Measurements from ENCODE around the gene ZNF213. TPM values are rescaled to one million over a fixed set of nuclear protein-coding genes. Genes with fewer than 3 reads are reported as not detected.
"Not testable (repeated sequence)": the region's sequence is repeated elsewhere in the genome, so short reads cannot be mapped to it uniquely, and the experiment has no call there.

Gene ZNF213
- total and polyA plus RNA-seq, 2 experiments from 2014 or later: 7.5 to 10.1 TPM

DNA sequence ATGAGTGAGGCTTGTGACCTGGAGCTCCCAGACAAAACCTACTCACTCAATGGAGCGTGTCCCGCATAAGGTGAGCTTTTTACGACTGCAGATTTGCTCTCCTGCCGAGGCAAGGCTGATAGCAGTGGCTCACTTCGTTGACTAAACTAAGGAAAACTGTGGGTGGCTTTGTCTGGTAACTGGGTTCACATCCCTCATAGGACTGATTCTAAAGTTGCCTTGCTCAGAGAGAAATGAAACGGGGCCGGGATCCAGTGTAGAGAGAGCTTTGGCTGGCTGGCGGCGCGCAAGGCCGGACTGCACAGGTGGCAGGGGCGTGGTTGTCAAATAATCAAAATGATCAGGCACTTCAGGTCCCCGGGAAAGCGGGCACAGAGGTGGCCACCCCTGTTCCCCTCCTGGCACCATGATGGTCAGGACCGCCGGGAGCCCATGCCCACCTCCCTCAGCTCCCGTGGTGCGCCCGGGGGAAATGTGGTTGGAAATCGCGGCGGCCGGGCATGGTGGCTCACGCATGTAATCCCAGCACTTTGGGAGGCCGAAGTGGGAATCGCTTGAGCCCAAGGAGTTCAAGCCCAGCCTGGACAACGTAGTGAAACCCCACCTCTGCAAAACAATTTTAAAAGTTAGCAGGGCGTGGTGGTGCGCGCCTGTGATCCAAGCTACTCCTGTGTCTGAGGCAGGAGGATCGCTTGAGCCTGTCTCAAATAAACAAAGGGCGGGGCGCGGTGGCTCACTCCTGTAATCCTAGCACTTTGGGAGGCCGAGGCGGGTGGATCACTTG, 26.6 kb downstream of the ZNF213 start:
- no peaks in the 10 kb centered on the region for H3K4me1 ChIP-seq (ENCODE audit: low read depth)
- no peak overlapping the region for H3K4me3 ChIP-seq
- H3K36me3 ChIP-seq: no peaks in the 10 kb centered on the region
- no peaks in the 10 kb centered on the region for H3K9me3 ChIP-seq (ENCODE audit: low read depth)
- H3K27ac ChIP-seq: no peak overlapping the region
- H3K27me3 ChIP-seq: peaks cover 27% of the 10 kb centered on the region
- no peak for TF ChIP-seq CTCF (IDR thresholded peaks at IDR 0.05; ENCODE audit: low read depth, low read length)
- no peak for DNase-seq (ENCODE audit: low read depth in 1 of 2, low spot score in 1 of 2)

- no peak for DNase-seq (ENCODE audit: low read depth in 1 of 2, low spot score in 1 of 2)
- peaks cover 30% of the 10 kb centered on the region for H3K27me3 ChIP-seq
These were observed 29.5 kb downstream of the ZNF213 start for GRCh38 chr16:3164121-3164991.

DNA sequence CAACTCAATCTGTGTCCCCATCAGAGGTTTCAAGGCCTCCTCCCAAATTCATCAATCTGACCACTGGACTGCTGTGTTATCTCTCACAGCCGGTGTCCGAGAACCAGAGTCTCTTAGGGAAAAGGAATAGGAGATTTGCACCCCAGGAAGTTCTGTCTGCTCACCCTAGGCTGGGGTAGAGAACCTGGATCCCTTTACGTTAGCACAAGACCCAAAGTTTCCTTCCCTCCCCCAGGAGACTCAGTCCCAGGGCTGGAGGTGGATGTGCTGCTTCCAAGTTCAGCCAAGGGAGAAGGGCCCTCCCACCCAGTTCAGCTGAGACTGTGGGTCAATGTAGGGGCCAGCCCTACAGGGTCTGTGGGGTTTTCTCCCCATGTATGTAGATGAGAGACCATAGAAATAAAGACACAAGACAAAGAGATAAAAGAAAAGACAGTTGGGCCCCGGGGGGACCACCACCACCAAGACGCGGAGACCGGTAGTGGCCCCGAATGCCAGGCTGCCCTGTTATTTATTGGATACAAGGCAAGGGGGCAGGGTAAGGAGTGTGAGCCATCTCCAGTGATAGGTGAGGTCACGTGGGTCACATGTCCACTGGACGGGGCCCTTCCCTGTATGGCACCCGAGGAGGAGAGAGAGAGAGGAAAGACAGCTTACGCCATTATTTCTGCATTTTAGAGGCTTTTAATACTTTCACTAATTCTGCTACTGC, 30.4 kb downstream of the ZNF213 start:
- no peak for DNase-seq (ENCODE audit: low read depth in 1 of 2, low spot score in 1 of 2)
- H3K4me1 ChIP-seq (ENCODE audit: low read depth): no peaks in the 10 kb centered on the region
- TF ChIP-seq CTCF (IDR thresholded peaks at IDR 0.05; ENCODE audit: low read depth, low read length): no peak
- no peaks in the 10 kb centered on the region for H3K9me3 ChIP-seq (ENCODE audit: low read depth)
- H3K27me3 ChIP-seq: peaks cover 36% of the 10 kb centered on the region
- H3K36me3 ChIP-seq: no peaks in the 10 kb centered on the region
- H3K27ac ChIP-seq: no peak overlapping the region
- H3K4me3 ChIP-seq: no peak overlapping the region

More at GRCh38 chr16:3164121-3164991, 29.5 kb downstream of the ZNF213 start:
- H3K36me3 ChIP-seq: no peaks in the 10 kb centered on the region
- no peak overlapping the region for H3K4me3 ChIP-seq
- no peak overlapping the region for H3K27ac ChIP-seq
- no peak for TF ChIP-seq CTCF (IDR thresholded peaks at IDR 0.05; ENCODE audit: low read depth, low read length)
- H3K4me1 ChIP-seq (ENCODE audit: low read depth): no peaks in the 10 kb centered on the region
- no peaks in the 10 kb centered on the region for H3K9me3 ChIP-seq (ENCODE audit: low read depth)

- no peak for TF ChIP-seq CTCF (IDR thresholded peaks at IDR 0.05; ENCODE audit: low read depth, low read length)
- Histone ChIP-seq H3K36me3 (no peaks in the 10 kb centered on the region), H3K9me3 (ENCODE audit: low read depth) (no peaks in the 10 kb centered on the region), H3K27me3 (peaks cover 48% of the 10 kb centered on the region), H3K4me3 (no peak overlapping the region), H3K4me1 (ENCODE audit: low read depth) (no peaks in the 10 kb centered on the region), H3K27ac (no peak overlapping the region)
- DNase-seq (ENCODE audit: low read depth in 1 of 2, low spot score in 1 of 2): no peak
These were observed 31.7 kb downstream of the ZNF213 start for GRCh38 chr16:3166505-3166886.

DNA sequence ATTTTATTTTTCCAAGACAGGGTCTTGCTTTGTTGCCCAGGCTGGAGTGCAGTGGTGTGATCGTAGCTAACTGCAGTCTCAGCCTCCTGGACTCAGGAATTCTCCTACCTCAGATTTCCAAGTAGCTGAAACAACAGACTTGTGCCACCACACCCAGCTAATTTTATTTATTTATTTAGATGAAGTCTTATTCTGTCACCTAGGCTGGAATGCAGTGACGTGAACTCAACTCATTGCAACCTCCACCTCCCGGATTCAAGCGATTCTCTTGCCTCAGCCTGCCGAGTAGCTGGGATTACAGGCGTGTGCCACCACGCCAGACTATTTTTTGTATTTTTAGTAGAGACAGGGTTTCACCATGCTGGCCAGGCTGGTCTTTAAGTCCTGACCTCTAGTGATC, 33.9 kb downstream of the ZNF213 start:
- not testable (repeated sequence) for H3K4me1 ChIP-seq (ENCODE audit: low read depth); H3K36me3 ChIP-seq; H3K4me3 ChIP-seq; DNase-seq (ENCODE audit: low read depth in 1 of 2, low spot score in 1 of 2); H3K27ac ChIP-seq; H3K9me3 ChIP-seq (ENCODE audit: low read depth)
- H3K27me3 ChIP-seq: peaks cover 71% of the 10 kb centered on the region
